Measurements from ENCODE around the gene MME.

MME gene

GRCh38 chr3:155158346-155159037, 78.4 kb downstream of the MME start:
- TF ChIP-seq POLR2AphosphoS5 (IDR thresholded peaks at IDR 0.05; ENCODE audit: low read depth, low read length): no peak
- no peak for TF ChIP-seq SIN3A (IDR thresholded peaks at IDR 0.05; ENCODE audit: borderline replicate concordance, insufficient read depth, low read length)
- TF ChIP-seq FOXP2 (optimal IDR thresholded peaks at IDR 0.05; ENCODE audit: borderline replicate concordance, extremely low read depth, extremely low read length, insufficient read depth): no peak
- no peak for TF ChIP-seq TAF1 (IDR thresholded peaks at IDR 0.05; ENCODE audit: borderline replicate concordance, insufficient read depth, low read length)
- no peak for TF ChIP-seq REST (IDR thresholded peaks at IDR 0.05; ENCODE audit: insufficient read depth in 1 of 2, low read depth in 2 of 2, low read length in 2 of 2)

- TF ChIP-seq SIN3A (IDR thresholded peaks at IDR 0.05; ENCODE audit: borderline replicate concordance, insufficient read depth, low read length): no peak
- TF ChIP-seq TAF1 (IDR thresholded peaks at IDR 0.05; ENCODE audit: borderline replicate concordance, insufficient read depth, low read length): no peak
- TF ChIP-seq FOXP2 (optimal IDR thresholded peaks at IDR 0.05; ENCODE audit: borderline replicate concordance, extremely low read depth, extremely low read length, insufficient read depth): no peak
- no peak for TF ChIP-seq REST (IDR thresholded peaks at IDR 0.05; ENCODE audit: insufficient read depth in 1 of 2, low read depth in 2 of 2, low read length in 2 of 2)
Measured at GRCh38 chr3:155159301-155159700, 79.2 kb downstream of the MME start.

- TF ChIP-seq SIN3A (IDR thresholded peaks at IDR 0.05; ENCODE audit: borderline replicate concordance, insufficient read depth, low read length): no peak
- no peak for TF ChIP-seq TAF1 (IDR thresholded peaks at IDR 0.05; ENCODE audit: borderline replicate concordance, insufficient read depth, low read length)
- TF ChIP-seq FOXP2 (optimal IDR thresholded peaks at IDR 0.05; ENCODE audit: borderline replicate concordance, extremely low read depth, extremely low read length, insufficient read depth): no peak
- no peak for TF ChIP-seq REST (IDR thresholded peaks at IDR 0.05; ENCODE audit: insufficient read depth in 1 of 2, low read depth in 2 of 2, low read length in 2 of 2)
- TF ChIP-seq POLR2AphosphoS5 (IDR thresholded peaks at IDR 0.05; ENCODE audit: low read depth, low read length): no peak
Measured at GRCh38 chr3:155161640-155162292, 81.6 kb downstream of the MME start.

GRCh38 chr3:155164306-155164705, 84.2 kb downstream of the MME start:
- TF ChIP-seq POLR2AphosphoS5 (IDR thresholded peaks at IDR 0.05; ENCODE audit: low read depth, low read length): no peak
- no peak for TF ChIP-seq SIN3A (IDR thresholded peaks at IDR 0.05; ENCODE audit: borderline replicate concordance, insufficient read depth, low read length)
- no peak for TF ChIP-seq REST (IDR thresholded peaks at IDR 0.05; ENCODE audit: insufficient read depth in 1 of 2, low read depth in 2 of 2, low read length in 2 of 2)
- no peak for TF ChIP-seq TAF1 (IDR thresholded peaks at IDR 0.05; ENCODE audit: borderline replicate concordance, insufficient read depth, low read length)
- TF ChIP-seq FOXP2 (optimal IDR thresholded peaks at IDR 0.05; ENCODE audit: borderline replicate concordance, extremely low read depth, extremely low read length, insufficient read depth): no peak

Data from PFSK-1 (cell line).